Mesendoderm (in vitro differentiated cells): ENCODE measurements around the gene HOGA1.
"Not testable (repeated sequence)": the region's sequence is repeated elsewhere in the genome, so short reads cannot be mapped to it uniquely, and the experiment has no call there.

ENCODE experiments used
- DNase-seq: peaks from one replicate; pipeline ENCODE4 v3.0.0; 2013
- H2AK5ac ChIP-seq: 2 replicates; pipeline ENCODE4 v1.6.1; 2013; ENCODE audit warnings: low read length, inconsistent platforms
- H2BK120ac ChIP-seq: 2 replicates; pipeline ENCODE4 v1.6.1; 2013; ENCODE audit warnings: low read depth, mild to moderate bottlenecking, low read length, moderate library complexity, mixed read lengths
- H2BK15ac ChIP-seq: replicated peaks from 2 replicates; pipeline ENCODE4 v1.6.1; 2013; ENCODE audit warnings: low read depth, mild to moderate bottlenecking, moderate library complexity
- H2BK5ac ChIP-seq: 2 replicates; pipeline ENCODE4 v1.6.1; 2013; ENCODE audit warnings: low read length, inconsistent platforms
- H3K18ac ChIP-seq: 2 replicates; pipeline ENCODE4 v1.6.1; 2013; ENCODE audit warnings: mild to moderate bottlenecking, low read length, mixed read lengths
- H3K23ac ChIP-seq: one replicate; pipeline ENCODE4 v1.6.1; 2013; ENCODE audit warnings: low read length
- H3K27ac ChIP-seq: 2 replicates; pipeline ENCODE4 v1.5.1; 2013; ENCODE audit warnings: low read depth, mild to moderate bottlenecking, inconsistent platforms, low read length, moderate library complexity
- H3K27me3 ChIP-seq: 2 replicates; pipeline ENCODE4 v1.6.1; 2013; ENCODE audit warnings: low read length, control low read depth, mild to moderate bottlenecking, inconsistent platforms; ENCODE audit not compliant: insufficient read depth, poor library complexity
- H3K36me3 ChIP-seq: 2 replicates; pipeline ENCODE4 v1.6.1; 2013; ENCODE audit warnings: low read length, inconsistent platforms; ENCODE audit not compliant: control insufficient read depth, insufficient read depth
- H3K4ac ChIP-seq: one replicate; pipeline ENCODE4 v1.6.1; 2013; ENCODE audit warnings: low read depth, mild to moderate bottlenecking, low read length, moderate library complexity
- H3K4me1 ChIP-seq: 2 replicates; pipeline ENCODE4 v1.6.1; 2013; ENCODE audit warnings: low read depth, low read length, inconsistent platforms; ENCODE audit not compliant: control insufficient read depth
- H3K4me2 ChIP-seq: 2 replicates; pipeline ENCODE4 v1.6.1; 2013; ENCODE audit warnings: low read length
- H3K4me3 ChIP-seq: 2 replicates; pipeline ENCODE4 v1.5.1; 2013; ENCODE audit warnings: mild to moderate bottlenecking, low read length
- H3K56ac ChIP-seq: one replicate; pipeline ENCODE4 v1.6.1; 2013; ENCODE audit warnings: low read length
- H3K79me1 ChIP-seq: 2 replicates; pipeline ENCODE4 v1.6.1; 2013; ENCODE audit warnings: low read length, inconsistent platforms
- H3K79me2 ChIP-seq: 2 replicates; pipeline ENCODE4 v1.6.1; 2013; ENCODE audit warnings: mild to moderate bottlenecking, low read length; ENCODE audit not compliant: control insufficient read depth, insufficient read depth
- H3K9ac ChIP-seq: 2 replicates; pipeline ENCODE4 v1.6.1; 2013; ENCODE audit warnings: low read length, inconsistent platforms
- H4K5ac ChIP-seq: one replicate; pipeline ENCODE4 v1.6.1; 2013; ENCODE audit warnings: low read length
- H4K8ac ChIP-seq: one replicate; pipeline ENCODE4 v1.6.1; 2013; ENCODE audit warnings: low read depth, mild to moderate bottlenecking, control low read depth, low read length, moderate library complexity
- WGBS: extraction: QIAGEN DNeasy Blood & Tissue Kit; methylation state at CpG from one replicate; pipeline ENCODE4 v1.1.7; 2013; ENCODE audit warnings: low lambda C conversion rate, missing lambda C conversion rate; ENCODE audit not compliant: insufficient coverage; ENCODE audit errors: extremely low coverage; 5-methylcytosine and 5-hydroxymethylcytosine counted together

The HOGA1 gene

DNA sequence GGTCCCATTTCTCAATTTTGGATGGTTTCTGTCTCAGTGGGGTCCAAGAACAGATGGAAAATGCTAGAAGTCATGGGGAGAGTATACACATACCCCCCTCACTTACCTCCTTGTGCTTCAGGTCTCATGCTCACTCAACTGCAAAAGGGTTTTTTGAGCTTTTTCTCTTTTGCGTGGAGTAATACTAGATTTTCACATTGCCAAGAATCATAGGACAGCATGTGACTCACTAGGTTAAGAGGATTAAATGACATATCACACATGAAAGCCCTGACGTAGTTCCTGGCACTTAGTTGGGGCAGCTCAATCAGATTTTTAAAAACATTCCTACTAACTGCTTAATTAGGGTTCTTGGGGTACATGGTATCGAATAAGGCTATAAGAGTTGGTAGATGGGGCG lies 60.7 kb downstream of the HOGA1 start:
- Histone ChIP-seq H3K79me1 (peaks cover 23% of the 10 kb centered on the region), H3K36me3 (peaks cover 7% of the 10 kb centered on the region), H2BK15ac (no peak overlapping the region), H3K79me2 (peaks cover 22% of the 10 kb centered on the region), H3K4ac (no peak overlapping the region), H2BK120ac (no peak overlapping the region), H4K8ac (no peak overlapping the region), H3K56ac (no peak overlapping the region), H2BK5ac (no peak overlapping the region), H3K27ac (no peak overlapping the region), H3K27me3 (no peaks in the 10 kb centered on the region), H3K4me3 (no peak overlapping the region), H4K5ac (no peak overlapping the region), H3K4me2 (no peak overlapping the region), H2AK5ac (no peak overlapping the region), H3K4me1 (peaks cover 2% of the 10 kb centered on the region), H3K23ac (no peak overlapping the region), H3K18ac (no peak overlapping the region), H3K9ac (no peak overlapping the region)
- DNase-seq: no peak
- no CpG with 5 or more reads among the region's 4 CpGs for WGBS

DNA sequence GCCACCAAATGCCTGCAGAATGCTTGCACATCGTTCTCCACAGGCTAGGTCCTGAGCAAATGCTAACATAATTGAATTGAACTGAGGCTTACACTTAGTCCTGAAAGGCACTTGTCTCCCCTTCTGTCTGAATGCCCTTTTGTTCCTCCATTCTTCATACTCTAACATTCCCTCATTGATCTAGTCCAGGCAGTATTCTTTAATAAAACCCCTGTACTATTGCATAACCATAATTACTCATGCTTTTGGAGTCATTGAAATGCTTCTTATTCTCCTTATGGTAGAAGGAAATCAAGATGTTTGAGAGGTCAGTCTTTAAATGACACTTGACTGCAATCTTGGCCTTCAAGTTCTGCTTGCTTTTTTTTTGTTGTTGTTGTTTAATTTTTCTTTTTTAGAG lies 63.4 kb downstream of the HOGA1 start:
- no peak overlapping the region for H3K18ac ChIP-seq
- peaks cover 7% of the 10 kb centered on the region for H3K36me3 ChIP-seq
- H2BK120ac ChIP-seq: no peak overlapping the region
- WGBS: no CpG with 5 or more reads among the region's 1 CpG
- H3K4me1 ChIP-seq: peaks cover 2% of the 10 kb centered on the region
- H3K9ac ChIP-seq: no peak overlapping the region
- peaks cover 17% of the 10 kb centered on the region for H3K79me1 ChIP-seq
- H2AK5ac ChIP-seq: no peak overlapping the region
- no peak overlapping the region for H3K56ac ChIP-seq
- H3K27me3 ChIP-seq: no peaks in the 10 kb centered on the region
- DNase-seq: no peak
- H4K8ac ChIP-seq: no peak overlapping the region
- H3K79me2 ChIP-seq: peaks cover 12% of the 10 kb centered on the region
- H3K4me3 ChIP-seq: no peak overlapping the region
- H2BK15ac ChIP-seq: no peak overlapping the region
- H2BK5ac ChIP-seq: no peak overlapping the region
- no peak overlapping the region for H3K27ac ChIP-seq
- H3K4me2 ChIP-seq: no peak overlapping the region
- no peak overlapping the region for H3K4ac ChIP-seq
- no peak overlapping the region for H3K23ac ChIP-seq
- no peak overlapping the region for H4K5ac ChIP-seq

DNA sequence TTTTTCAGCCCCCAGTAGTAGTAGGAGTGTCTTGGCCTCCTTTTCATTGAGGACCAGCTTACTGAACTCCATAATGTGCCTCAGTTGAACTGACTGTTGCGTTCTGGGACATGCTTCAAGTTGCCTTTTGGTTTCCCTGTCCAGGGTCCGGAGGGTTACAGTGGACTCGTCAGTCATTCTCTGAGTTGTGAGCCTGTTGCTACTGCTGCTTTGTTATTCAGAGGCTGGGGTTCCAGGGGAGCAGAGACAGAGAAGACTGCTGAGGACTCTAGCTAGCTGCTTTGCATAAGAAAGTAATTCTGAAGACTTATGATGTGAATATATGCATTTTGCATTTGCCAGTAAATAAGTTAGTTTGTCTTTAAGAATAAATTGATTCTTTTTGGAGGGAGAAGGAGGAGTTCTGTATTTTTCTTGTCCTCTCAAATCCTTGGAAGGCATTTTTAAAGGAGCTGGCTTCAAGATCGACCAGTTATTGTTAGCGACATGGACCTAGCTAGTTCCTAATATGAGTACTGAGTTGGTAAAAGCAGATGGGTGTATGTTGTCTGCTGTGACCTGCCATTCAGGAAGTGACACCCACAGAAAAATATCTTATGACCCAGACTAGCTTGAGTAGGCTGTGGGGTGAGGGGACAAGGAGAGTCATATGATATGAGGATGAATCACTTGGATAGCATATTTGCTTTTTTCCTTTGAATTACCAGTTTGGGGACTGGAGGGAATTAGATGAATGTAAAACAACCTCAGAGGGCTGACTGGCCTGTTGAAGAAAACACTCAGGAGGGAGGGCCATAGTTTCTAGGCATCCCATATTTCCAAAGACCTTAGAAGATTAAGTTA lies 64.6 kb downstream of the HOGA1 start:
- H3K36me3 ChIP-seq: peaks cover 7% of the 10 kb centered on the region
- H3K27me3 ChIP-seq: no peaks in the 10 kb centered on the region

DNA sequence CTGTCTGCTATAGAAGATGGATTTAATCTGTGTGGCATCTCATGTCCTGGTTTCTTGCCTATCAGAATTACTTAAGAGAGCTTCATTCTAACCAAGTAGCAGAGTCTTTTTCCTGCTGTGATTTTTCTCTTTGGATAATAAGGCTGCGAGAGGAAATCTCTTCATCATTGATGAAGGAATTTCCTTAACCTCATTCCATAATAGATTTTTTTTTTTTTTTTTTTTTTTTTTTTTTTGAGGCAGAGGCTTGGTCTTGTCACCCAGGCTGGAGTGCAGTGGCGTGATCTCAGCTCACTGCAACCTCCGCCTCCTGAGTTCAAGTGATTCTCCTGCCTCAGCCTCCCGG lies 65.2 kb downstream of the HOGA1 start:
- H3K36me3 ChIP-seq, DNase-seq, H3K4ac ChIP-seq, H3K27me3 ChIP-seq, H4K5ac ChIP-seq, H3K27ac ChIP-seq, H2AK5ac ChIP-seq, H3K79me2 ChIP-seq, H3K4me2 ChIP-seq, H3K56ac ChIP-seq, H2BK15ac ChIP-seq, H3K9ac ChIP-seq, H3K4me1 ChIP-seq, H3K18ac ChIP-seq, H3K4me3 ChIP-seq, H3K23ac ChIP-seq, H2BK5ac ChIP-seq, H2BK120ac ChIP-seq, H4K8ac ChIP-seq: not testable (repeated sequence)
- WGBS: no CpG with 5 or more reads among the region's 4 CpGs
- peaks cover 10% of the 10 kb centered on the region for H3K79me1 ChIP-seq

More for the DNA sequence above, 64.6 kb downstream of the HOGA1 start:
- no peak overlapping the region for H3K56ac ChIP-seq
- no peak overlapping the region for H3K23ac ChIP-seq
- no peak overlapping the region for H3K4ac ChIP-seq
- no peak overlapping the region for H3K4me3 ChIP-seq
- no peak overlapping the region for H4K5ac ChIP-seq
- H3K18ac ChIP-seq: no peak overlapping the region
- H2BK15ac ChIP-seq: no peak overlapping the region
- no peak overlapping the region for H2BK5ac ChIP-seq
- WGBS: no CpG with 5 or more reads among the region's 5 CpGs
- peaks cover 7% of the 10 kb centered on the region for H3K79me2 ChIP-seq
- no peak overlapping the region for H2BK120ac ChIP-seq
- H3K9ac ChIP-seq: peak overlapping the region; percentile 21
- H3K79me1 ChIP-seq: peaks cover 11% of the 10 kb centered on the region
- H4K8ac ChIP-seq: no peak overlapping the region
- peaks cover 2% of the 10 kb centered on the region for H3K4me1 ChIP-seq
- no peak overlapping the region for H2AK5ac ChIP-seq
- H3K27ac ChIP-seq: no peak overlapping the region
- peak; percentile 13 for DNase-seq
- no peak overlapping the region for H3K4me2 ChIP-seq

DNA sequence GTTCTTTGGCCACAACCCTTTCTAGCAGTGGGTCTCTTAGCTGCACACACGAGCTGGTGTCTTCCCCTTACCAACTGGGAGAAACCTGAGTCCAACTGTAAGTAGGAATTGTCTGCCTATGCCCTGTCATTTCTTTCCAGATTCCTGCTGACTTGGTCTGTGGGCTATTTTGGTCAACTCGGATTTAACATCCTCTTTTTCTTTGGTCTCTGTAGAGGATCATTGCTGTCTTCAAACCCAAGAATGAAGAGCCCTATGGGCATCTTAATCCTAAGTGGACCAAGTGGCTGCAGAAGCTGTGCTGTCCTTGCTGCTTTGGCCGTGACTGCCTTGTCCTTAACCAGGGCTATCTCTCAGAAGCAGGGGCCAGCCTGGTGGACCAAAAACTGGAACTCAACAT lies 66.5 kb downstream of the HOGA1 start:
- Histone ChIP-seq H3K9ac (no peak overlapping the region), H3K4me2 (no peak overlapping the region), H3K27ac (no peak overlapping the region), H3K27me3 (no peaks in the 10 kb centered on the region), H3K23ac (no peak overlapping the region), H2BK120ac (no peak overlapping the region), H4K8ac (no peak overlapping the region), H3K4me1 (peaks cover 2% of the 10 kb centered on the region), H3K79me2 (peaks cover 3% of the 10 kb centered on the region), H2BK15ac (no peak overlapping the region), H3K36me3 (no peaks in the 10 kb centered on the region), H2BK5ac (no peak overlapping the region), H3K4me3 (no peak overlapping the region), H4K5ac (no peak overlapping the region), H3K4ac (no peak overlapping the region), H3K18ac (no peak overlapping the region), H2AK5ac (no peak overlapping the region), H3K79me1 (peaks cover 7% of the 10 kb centered on the region), H3K56ac (no peak overlapping the region)
- WGBS: no CpG with 5 or more reads among the region's 3 CpGs
- DNase-seq: no peak

DNA sequence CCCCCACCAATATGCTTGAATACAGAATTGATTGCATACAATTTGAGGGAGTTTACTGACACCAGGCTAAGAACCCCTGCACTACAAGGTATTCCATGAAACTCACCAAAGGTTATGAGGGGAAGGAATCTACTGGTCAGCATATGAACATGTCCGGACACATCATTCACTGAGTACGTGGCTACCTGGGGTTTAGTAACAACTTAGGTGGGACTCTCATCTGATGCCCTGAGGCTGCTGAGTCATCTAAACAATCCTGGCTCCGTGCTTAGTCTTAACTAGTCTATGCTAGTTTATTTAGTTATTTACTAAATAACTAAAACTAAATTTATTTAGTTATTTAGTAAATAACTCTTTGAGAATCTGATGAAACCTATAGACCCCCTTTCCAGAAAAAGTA lies 67.6 kb downstream of the HOGA1 start:
- Histone ChIP-seq H3K79me2 (peaks cover 3% of the 10 kb centered on the region), H3K23ac (no peak overlapping the region), H3K9ac (no peak overlapping the region), H3K4me3 (no peak overlapping the region), H2AK5ac (no peak overlapping the region), H3K79me1 (peaks cover 7% of the 10 kb centered on the region), H3K36me3 (peaks cover 2% of the 10 kb centered on the region), H3K18ac (no peak overlapping the region), H4K8ac (no peak overlapping the region), H2BK15ac (no peak overlapping the region), H3K4me2 (no peak overlapping the region), H3K27ac (no peak overlapping the region), H2BK5ac (no peak overlapping the region), H3K4ac (no peak overlapping the region), H3K4me1 (peaks cover 2% of the 10 kb centered on the region), H4K5ac (no peak overlapping the region), H3K56ac (no peak overlapping the region), H3K27me3 (no peaks in the 10 kb centered on the region), H2BK120ac (no peak overlapping the region)
- WGBS: no CpG with 5 or more reads among the region's 3 CpGs
- peak; percentile 15 for DNase-seq
